Suprapubic skin (tissue), 3 donors: ENCODE data around the gene IVD.

ENCODE experiments used
- CTCF ChIP-seq, 2 donors: fragments of 200-600 bp in 1 of 2; fragments of 450-650 bp in 1 of 2; sonication (generic) in 1 of 2; IDR thresholded peaks; one replicate each; pipeline ENCODE4 v1.5.1; 2016 to 2019; ENCODE audit warnings: antibody characterized with exemption in 2 of 2, mild to moderate bottlenecking in 1 of 2, moderate library complexity in 1 of 2
- POLR2A ChIP-seq, 2 donors: fragments of 450-650 bp; IDR thresholded peaks; one replicate each; pipeline ENCODE4 v1.6.1; 2017; ENCODE audit warnings: antibody characterized with exemption in 2 of 2, mild to moderate bottlenecking in 2 of 2, moderate library complexity in 2 of 2

- TF ChIP-seq CTCF (IDR thresholded peaks at IDR 0.05) (no peak), POLR2A (IDR thresholded peaks at IDR 0.05) (no peak)
These were observed 23.6 kb upstream of the IVD start for GRCh38 chr15:40381818-40382529.
